Esophagus squamous epithelium (tissue), 4 donors: ENCODE measurements around the gene ZNF716.
"Not testable (repeated sequence)": the region's sequence is repeated elsewhere in the genome, so short reads cannot be mapped to it uniquely, and the experiment has no call there.

Experiments used
- CTCF ChIP-seq, 6 experiments: fragments of 450-650 bp in 4 of 6; fragments of 200-600 bp in 2 of 6; sonication (generic) in 2 of 6; IDR thresholded peaks; one replicate each; pipeline ENCODE4 v1.5.1; 2016 to 2019; ENCODE audit warnings: antibody characterized with exemption in 6 of 6, mild to moderate bottlenecking in 4 of 6, moderate library complexity in 4 of 6
- POLR2A ChIP-seq, 4 donors: fragments of 450-650 bp; IDR thresholded peaks; one replicate each; pipeline ENCODE4 v1.6.1; 2017; ENCODE audit warnings: antibody characterized with exemption in 4 of 4, mild to moderate bottlenecking in 4 of 4, moderate library complexity in 3 of 4

GRCh38 chr7:57403051-57403450, 46.9 kb upstream of the ZNF716 start:
- TF ChIP-seq POLR2A, CTCF (IDR thresholded peaks at IDR 0.05): not testable (repeated sequence)
